ENCODE data around the gene SUGCT. TPM values are rescaled to one million over a fixed set of nuclear protein-coding genes. Genes with fewer than 3 reads are reported as not detected.

Gene SUGCT
- total RNA-seq, 1 donor from 2014 or later: 1.0 TPM

- DNase-seq (ENCODE audit: low read depth in 2 of 2): no peak
Observed at GRCh38 chr7:40519009-40519408, 384.2 kb downstream of the SUGCT start.

GRCh38 chr7:40520986-40521738 is 386.4 kb downstream of the SUGCT start:
- no peak for DNase-seq (ENCODE audit: low read depth in 2 of 2)

DNA sequence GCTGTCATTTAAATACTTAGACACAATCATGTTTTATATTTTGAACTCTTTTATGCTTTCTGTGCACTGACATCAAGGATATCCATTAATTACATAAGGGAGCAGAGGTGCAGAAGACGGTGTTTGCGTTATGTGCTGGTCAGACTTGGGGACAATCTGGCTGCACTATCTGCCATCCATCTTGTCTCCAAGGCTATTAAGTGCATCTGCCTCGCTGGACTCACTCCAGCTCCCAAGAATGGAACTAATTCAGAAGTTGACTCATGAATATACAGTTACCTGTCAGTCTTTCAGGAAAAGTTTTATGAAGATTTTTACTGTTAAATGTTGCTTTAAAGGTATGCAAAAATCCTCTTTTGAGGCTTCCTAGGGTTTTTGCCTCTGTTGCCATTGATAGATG is 391.0 kb downstream of the SUGCT start:
- DNase-seq (ENCODE audit: low read depth in 2 of 2): no peak

GRCh38 chr7:40526951-40527715 is 392.3 kb downstream of the SUGCT start:
- DNase-seq (ENCODE audit: low read depth in 2 of 2): no peak

DNA sequence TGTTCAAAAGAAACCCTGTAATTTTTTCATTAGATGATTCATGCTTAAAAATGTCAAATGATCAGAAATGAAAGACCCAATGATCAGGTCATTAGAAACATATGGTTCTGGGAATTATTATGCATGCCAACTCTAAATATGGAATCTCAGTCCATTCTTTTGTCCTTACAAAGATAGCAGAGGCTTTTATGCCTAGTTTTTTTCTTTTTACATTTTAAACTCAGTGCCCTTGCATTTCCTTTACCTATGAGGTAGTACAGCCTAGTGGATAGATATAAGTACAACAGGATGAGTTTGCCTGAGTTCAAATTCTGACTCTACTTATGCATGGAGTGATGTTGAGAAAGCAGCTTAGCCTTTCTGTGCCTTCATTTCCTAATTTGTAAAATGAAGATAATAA is 392.9 kb downstream of the SUGCT start:
- no peak for DNase-seq (ENCODE audit: low read depth in 2 of 2)

- DNase-seq (ENCODE audit: low read depth in 2 of 2): no peak
Observed at GRCh38 chr7:40530292-40530691, 395.5 kb downstream of the SUGCT start.

DNA sequence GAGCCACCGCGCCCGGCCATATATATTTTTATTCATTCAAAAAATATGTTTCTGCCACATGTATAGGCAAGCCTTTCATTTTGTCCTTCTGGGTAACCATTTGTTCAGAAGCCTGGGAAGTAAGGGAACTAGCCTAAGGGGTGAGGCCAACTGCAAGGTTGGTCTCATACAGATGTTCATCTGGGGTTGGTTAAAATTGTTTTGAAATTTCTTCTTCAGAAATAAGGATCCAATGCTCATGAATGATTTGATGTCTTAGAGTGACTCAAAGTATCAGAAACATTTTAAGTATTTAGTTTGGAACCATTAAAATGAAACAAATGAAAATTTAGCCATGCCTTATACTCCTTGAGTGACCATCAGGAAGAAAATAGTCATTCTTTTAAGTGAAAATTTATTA is 397.2 kb downstream of the SUGCT start:
- DNase-seq (ENCODE audit: low read depth in 2 of 2): no peak

GRCh38 chr7:40535678-40536077 is 400.9 kb downstream of the SUGCT start:
- DNase-seq (ENCODE audit: low read depth in 2 of 2): no peak

- no peak for DNase-seq (ENCODE audit: low read depth in 2 of 2)
Observed at GRCh38 chr7:40536421-40536820, 401.6 kb downstream of the SUGCT start.

DNA sequence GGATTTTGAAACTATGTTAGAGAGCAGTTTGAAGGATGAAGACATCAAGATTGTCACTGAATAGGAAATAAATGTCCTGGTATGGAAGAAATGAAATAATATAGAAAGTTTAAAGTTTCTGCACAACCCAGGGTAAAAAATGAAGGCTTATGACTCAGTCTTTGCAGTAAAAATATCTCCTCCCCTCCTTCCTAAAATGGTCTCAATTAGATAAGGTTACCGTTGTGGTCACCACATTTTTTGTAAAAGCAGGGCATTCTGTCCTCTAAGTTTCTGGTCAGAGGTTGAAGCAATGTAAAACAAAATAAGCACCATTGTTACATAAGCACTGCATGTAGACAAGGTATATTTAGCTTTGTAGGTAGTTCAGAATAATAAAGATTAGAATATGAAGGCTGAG is 403.5 kb downstream of the SUGCT start:
- DNase-seq (ENCODE audit: low read depth in 2 of 2): no peak

- DNase-seq (ENCODE audit: low read depth in 2 of 2): no peak
Observed at GRCh38 chr7:40541336-40541735, 406.5 kb downstream of the SUGCT start.

DNA sequence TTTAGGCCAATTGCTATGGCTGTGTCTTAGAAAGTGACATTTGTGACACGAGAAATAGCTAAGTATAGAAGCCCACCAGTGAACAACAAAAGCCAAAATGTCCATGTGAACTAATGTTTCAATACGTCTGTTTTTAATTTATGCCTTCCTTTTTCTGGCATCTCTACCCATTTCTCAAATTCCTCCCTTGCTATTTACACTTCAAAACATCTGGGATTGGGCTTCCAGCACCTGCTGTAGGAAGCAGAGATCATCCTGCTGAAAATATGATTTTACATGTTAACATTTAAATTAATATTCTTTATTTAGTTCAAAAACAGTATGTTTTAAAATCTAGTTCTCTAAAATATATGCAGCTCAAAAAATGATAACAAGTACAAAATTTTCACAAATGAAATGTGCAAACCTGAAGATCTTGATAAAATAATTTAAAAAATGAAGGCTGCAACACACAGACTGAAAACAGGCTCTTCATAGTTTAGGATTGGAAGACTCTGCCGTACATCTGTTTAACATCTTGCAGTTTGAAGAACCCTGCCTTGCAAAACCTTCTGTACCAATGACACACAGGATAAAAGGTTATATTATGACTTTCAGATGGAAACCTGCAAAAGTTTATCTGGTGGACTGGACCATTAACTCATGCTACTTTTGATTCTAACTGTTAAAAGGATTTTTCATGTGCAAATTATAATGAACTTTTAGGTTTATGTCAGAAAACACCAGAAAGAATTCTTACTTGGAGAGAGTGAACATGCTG is 408.4 kb downstream of the SUGCT start:
- DNase-seq (ENCODE audit: low read depth in 2 of 2): no peak

DNA sequence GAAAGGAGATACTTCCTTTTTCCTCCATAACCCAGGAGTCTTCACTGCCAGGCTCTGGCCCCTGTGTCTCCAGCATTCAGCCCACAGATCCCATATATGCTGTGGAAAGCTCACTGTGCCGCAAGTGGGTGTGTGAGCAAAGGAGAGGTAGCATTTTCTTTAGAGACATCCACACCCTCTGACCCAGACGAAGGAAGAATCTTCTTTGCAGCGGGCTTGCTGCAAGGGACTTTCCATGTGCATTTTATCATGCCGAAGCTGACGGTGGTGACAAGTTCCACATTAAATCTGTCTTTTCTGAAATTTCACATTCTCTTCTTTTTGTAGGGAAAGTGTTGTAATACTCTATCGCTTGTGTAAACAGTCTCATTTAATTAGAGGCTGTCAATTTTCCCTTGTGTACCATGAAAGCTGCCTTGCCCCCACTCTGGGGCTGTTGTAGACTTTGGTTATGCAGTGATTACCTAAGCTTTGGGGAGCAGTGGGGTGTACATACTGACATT is 409.5 kb downstream of the SUGCT start:
- no peak for DNase-seq (ENCODE audit: low read depth in 2 of 2)

DNA sequence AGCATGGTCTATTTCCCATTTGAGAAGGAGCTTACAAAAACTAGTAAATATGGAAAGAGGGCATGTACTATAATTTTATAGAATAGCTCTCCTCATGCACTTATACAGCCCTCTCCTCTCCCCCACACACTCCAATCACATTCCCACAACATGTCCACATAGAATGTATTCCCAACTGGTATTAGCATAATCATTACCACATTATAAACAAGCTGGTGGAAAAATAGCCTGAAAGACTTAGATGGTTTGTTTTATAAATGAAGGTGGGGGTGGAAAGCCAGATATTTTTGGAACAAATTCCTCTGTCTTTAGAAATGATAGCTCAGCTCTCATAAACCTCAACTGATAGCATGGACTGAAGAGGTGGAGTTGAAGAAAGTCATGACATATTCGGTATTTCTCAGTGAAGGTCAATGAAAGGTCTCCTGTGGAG is 410.1 kb downstream of the SUGCT start:
- no peak for DNase-seq (ENCODE audit: low read depth in 2 of 2)

DNA sequence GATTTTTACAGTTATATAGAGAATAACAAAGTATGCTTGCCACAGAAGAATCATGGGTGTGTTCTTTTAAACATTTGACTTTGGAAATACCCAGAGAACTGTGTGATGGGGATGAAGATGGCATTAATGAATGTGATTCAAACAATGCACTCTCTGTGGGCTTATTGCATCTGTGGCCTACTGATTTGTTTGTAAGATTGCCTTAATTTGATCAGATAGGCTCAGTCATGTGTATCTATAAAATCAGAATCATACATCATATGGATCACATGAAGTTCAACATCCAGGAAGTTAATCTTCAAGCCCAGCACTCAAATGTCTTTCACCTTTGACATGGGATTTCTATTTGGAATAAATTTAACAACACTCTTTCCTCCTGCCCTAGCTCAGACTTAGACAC is 410.9 kb downstream of the SUGCT start:
- DNase-seq (ENCODE audit: low read depth in 2 of 2): no peak

DNA sequence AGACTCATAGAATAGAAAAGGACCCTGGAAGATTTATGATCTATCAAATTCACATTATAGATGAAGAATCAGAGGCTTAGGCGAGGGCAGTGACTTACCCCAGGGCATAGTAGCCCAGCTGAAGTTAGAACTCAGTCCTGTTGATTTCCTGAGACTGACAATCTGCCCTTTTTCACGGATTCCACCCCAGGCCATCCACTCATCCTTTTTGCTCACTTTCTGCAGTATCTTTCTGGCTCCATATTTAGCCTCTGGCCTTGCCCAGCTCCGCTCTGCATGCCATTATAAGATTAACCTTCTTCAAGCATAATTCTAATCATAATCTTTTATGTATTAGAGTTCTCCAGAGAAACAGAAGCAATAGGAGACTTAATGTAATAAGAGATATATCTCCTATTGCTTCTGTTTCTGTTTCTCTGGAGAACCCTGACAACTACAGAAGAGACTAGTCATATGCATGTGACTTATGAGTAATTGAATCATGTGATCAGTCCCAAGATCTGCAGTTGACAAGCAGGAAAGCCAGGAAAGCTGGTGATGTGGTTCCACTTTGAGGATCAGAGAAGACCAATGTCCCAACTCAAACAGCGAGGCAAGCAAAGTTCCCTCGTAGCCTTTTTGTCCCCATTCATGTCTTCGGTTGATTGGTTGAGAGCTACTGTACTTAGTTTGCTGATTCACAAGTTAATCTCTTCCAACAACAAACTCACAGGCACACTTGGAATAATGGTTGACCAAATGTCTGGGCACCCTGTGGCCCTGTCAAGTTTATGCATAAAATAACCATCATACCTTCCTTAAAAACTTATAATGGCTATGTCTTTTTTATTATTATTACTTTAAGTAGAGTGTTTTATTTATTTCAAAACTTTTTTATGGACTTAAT is 412.1 kb downstream of the SUGCT start:
- DNase-seq (ENCODE audit: low read depth in 2 of 2): peak in 1 of 2 donors; percentile 12

DNA sequence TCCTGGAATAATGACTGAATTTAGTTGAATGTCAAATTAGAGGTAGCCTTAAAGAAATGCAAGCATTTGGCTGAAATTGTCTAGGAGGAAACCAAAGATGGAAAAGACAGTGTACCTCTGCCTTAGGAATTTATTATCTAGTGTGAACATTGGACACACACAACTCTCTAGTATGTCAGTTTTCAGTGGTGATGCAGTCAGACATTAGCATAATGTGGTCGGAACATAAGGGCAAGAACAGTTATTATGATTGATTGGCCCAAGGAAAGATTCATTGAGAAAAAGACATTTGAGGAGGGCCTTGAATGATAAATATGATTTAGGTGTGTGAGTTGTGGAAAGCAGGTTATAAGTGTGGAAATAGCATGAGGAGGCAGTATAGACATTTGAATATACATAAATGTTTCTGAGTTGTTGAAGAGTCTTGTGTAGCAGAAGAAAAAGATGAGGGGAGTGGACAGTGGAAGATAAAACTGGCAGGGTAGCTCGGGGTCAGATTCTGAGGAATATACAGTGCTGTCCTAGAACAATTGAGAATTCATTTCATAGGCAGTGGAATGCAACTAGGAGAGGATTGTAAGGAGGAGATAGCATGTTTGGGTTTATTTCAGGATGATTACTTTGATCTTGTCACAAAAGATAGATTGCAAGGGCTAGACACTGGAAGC is 414.7 kb downstream of the SUGCT start:
- DNase-seq (ENCODE audit: low read depth in 2 of 2): no peak

DNA sequence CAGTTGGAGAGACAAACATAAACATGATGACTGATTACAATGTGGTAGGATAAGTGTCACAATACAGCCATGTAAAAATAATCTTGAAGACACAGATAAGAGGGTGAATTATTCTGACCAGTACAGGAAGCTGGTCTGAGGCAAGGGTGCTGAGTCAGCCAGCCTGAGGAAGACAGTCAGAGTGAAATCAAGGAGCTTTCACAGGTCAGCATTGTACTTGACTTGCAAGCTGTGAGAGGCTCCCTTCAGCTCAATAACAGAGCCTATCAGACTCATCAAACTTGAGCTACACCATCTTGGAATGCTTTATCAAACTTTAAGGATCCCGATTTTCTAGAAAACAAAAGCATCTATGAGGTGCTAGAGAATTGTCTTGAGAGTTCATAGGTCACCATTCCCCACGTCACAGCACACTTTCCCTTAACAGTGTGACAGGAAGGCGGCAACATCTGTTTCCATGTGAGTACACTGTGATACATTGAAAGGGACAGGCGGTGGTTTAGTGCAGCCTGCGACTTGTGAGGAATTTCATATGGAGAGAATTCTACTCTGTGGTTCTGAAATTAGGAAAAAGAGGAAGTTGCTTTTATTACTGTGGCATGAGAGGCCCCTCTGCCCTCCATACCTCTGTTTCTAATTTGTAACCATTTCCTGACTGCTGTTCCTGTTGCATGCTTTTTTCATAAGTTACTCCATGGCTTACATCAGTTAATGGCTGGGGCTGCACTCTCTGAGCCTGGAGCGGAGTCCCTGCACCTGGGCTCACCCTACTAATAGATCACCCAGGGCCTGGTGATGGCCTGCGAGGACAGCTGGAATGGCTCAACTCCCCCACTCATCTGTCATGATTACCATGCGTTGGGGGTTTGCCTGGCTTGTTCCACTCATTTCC is 417.1 kb downstream of the SUGCT start:
- peak in 1 of 2 donors; percentile 47 for DNase-seq (ENCODE audit: low read depth in 2 of 2)

DNA sequence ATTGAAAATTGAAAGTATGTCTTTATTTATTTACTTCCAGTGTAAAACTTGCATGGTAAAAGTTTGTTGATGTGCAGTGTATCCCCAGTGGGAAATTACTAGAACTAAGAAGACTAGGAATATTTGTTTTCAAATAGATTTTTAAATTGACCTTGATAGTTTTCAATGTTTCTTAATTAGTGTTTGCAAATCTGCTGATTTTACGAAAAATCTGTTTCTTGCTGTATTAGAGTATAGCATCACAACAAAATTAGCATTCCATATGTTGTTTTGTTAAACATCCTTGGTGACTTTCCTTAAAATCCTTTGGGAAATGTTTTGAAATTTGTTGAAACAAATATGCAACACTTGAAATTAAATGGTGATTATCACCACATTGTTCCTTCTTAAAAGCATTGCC is 425.9 kb downstream of the SUGCT start:
- DNase-seq (ENCODE audit: low read depth in 2 of 2): no peak
